Activated CD4-positive, alpha-beta T cell treated with anti-CD3 and anti-CD28 coated beads for 4 hours (primary cell): ENCODE data around the gene MECR.
"Not testable (repeated sequence)": the region's sequence is repeated elsewhere in the genome, so short reads cannot be mapped to it uniquely, and the experiment has no call there.

Source experiments
- DNase-seq, 2 donors: peaks; one replicate each; pipeline ENCODE4 v3.0.0-alpha.2; 2020

MECR gene

GRCh38 chr1:29166291-29166878 lies 64.3 kb downstream of the MECR start:
- DNase-seq = no peak

GRCh38 chr1:29164588-29164987 lies 66.1 kb downstream of the MECR start:
- no peak for DNase-seq

- no peak for DNase-seq
Observed at GRCh38 chr1:29162476-29163138, 68.1 kb downstream of the MECR start.

GRCh38 chr1:29162025-29162424 lies 68.7 kb downstream of the MECR start:
- DNase-seq = no peak

GRCh38 chr1:29159773-29160172 lies 71.0 kb downstream of the MECR start:
- DNase-seq = no peak

GRCh38 chr1:29157269-29157601 lies 73.5 kb downstream of the MECR start:
- no peak for DNase-seq

GRCh38 chr1:29156543-29157268 lies 74.0 kb downstream of the MECR start:
- DNase-seq = no peak

- no peak for DNase-seq
Observed at GRCh38 chr1:29152046-29152805, 78.5 kb downstream of the MECR start.

GRCh38 chr1:29150346-29150745 lies 80.4 kb downstream of the MECR start:
- DNase-seq = not testable (repeated sequence)

- no peak for DNase-seq
Observed at GRCh38 chr1:29148656-29149491, 81.9 kb downstream of the MECR start.

- DNase-seq = no peak
Observed at GRCh38 chr1:29145739-29146437, 84.8 kb downstream of the MECR start.

- no peak for DNase-seq
Observed at GRCh38 chr1:29144178-29144577, 86.6 kb downstream of the MECR start.

GRCh38 chr1:29142714-29143113 lies 88.0 kb downstream of the MECR start:
- no peak for DNase-seq
